PC-9 (cell line): ENCODE results near the gene TSPAN32. TPM values are rescaled to one million over a fixed set of nuclear protein-coding genes. Genes with fewer than 3 reads are reported as not detected.

Experiments used
- BruUV-seq: library from RNA; stranded (reverse); fragments of 400-500 nt; replicated peaks from 2 replicates; lab custom pipeline; 2021; lab: Mats Ljungman, UMichigan
- CTCF ChIA-PET: fragments of 300-600 bp; sonication (Branson Sonifier 250); formaldehyde crosslinking; loops from one replicate; lab custom pipeline; 2022; ENCODE audit warnings: antibody characterized with exemption; lab: Charles Lee
- POLR2A ChIA-PET: fragments of 300-600 bp; sonication (Branson Sonifier 250); formaldehyde crosslinking; loops from one replicate; lab custom pipeline; 2022; ENCODE audit warnings: antibody characterized with exemption; ENCODE audit not compliant: unreplicated experiment; lab: Charles Lee
- DNase-seq, 2 experiments: peaks; one replicate each; pipeline versions ENCODE4 v3.0.0 to v3.0.0-alpha.2; 2015 to 2022; ENCODE audit warnings: mixed read lengths in 1 of 2
- H2AFZ ChIP-seq: fragments of 200-600 bp; sonication (generic); 2 replicates; pipeline ENCODE4 v1.8.1; 2017; ENCODE audit warnings: antibody characterized with exemption
- H3F3A ChIP-seq: fragments of 200-600 bp; sonication (generic); 2 replicates; pipeline ENCODE4 v1.8.1; 2017; ENCODE audit warnings: antibody characterized with exemption, mild to moderate bottlenecking, low read depth; ENCODE audit not compliant: insufficient read depth
- H3K27ac ChIP-seq: fragments of 200-600 bp; sonication (generic); 2 replicates; pipeline ENCODE4 v1.6.1; 2016; ENCODE audit warnings: mixed run types
- H3K27me3 ChIP-seq: fragments of 200-600 bp; sonication (generic); 2 replicates; pipeline ENCODE4 v1.6.1; 2016; ENCODE audit warnings: low read depth, mixed run types; ENCODE audit not compliant: insufficient read depth
- H3K36me3 ChIP-seq: fragments of 200-600 bp; sonication (generic); 2 replicates; pipeline ENCODE4 v1.6.1; 2016; ENCODE audit warnings: low read depth, mixed run types
- H3K4me1 ChIP-seq: fragments of 200-600 bp; sonication (generic); replicated peaks from 2 replicates; pipeline ENCODE4 v1.6.1; 2016; ENCODE audit warnings: mixed run types; ENCODE audit not compliant: insufficient read depth
- H3K4me2 ChIP-seq: fragments of 200-600 bp; sonication (generic); 2 replicates; pipeline ENCODE4 v1.6.1; 2017; ENCODE audit warnings: mixed run types
- H3K4me3 ChIP-seq: fragments of 200-600 bp; sonication (generic); 2 replicates; pipeline ENCODE4 v1.6.1; 2016; ENCODE audit warnings: mixed run types
- H3K79me2 ChIP-seq: fragments of 200-600 bp; sonication (generic); 2 replicates; pipeline ENCODE4 v1.6.1; 2017; ENCODE audit warnings: low read depth, mixed run types
- H3K9me2 ChIP-seq: fragments of 200-600 bp; sonication (generic); 2 replicates; pipeline ENCODE4 v1.8.1; 2017; ENCODE audit warnings: mild to moderate bottlenecking; ENCODE audit not compliant: insufficient read depth
- H3K9me3 ChIP-seq: fragments of 200-600 bp; sonication (generic); 2 replicates; pipeline ENCODE4 v1.8.1; 2016; ENCODE audit warnings: low read depth; ENCODE audit not compliant: insufficient read depth
- H4K20me1 ChIP-seq: fragments of 200-600 bp; sonication (generic); 2 replicates; pipeline ENCODE4 v1.8.1; 2017; ENCODE audit not compliant: insufficient read depth
- CTCF ChIP-seq: fragments of 200-600 bp; sonication (generic); conservative IDR thresholded peaks from 2 replicates; pipeline ENCODE4 v1.6.1; 2017; ENCODE audit warnings: mixed run types, antibody characterized with exemption, mild to moderate bottlenecking, moderate library complexity
- EZH2 ChIP-seq: fragments of 200-600 bp; sonication (generic); IDR thresholded peaks from 2 replicates; pipeline ENCODE4 v1.8.0; 2017; ENCODE audit warnings: antibody characterized with exemption, low read depth
- intact Hi-C: fragments of 100-400 bp; cut with micrococcal nuclease; formaldehyde crosslinking; loops from one replicate; pipeline ENCODE4 v1.10.0; 2022; ENCODE audit not compliant: unreplicated experiment
- total RNA-seq: library from RNA; stranded (reverse); gene quantifications from 2 replicates; pipeline ENCODE4 v1.2.3, GENCODE V29; 2021

Gene TSPAN32
- total RNA-seq, 1 experiment from 2014 or later, result not detected

GRCh38 chr11:2269601-2270321, 32.1 kb upstream of the TSPAN32 start:
- H3K4me1 ChIP-seq, result 0 out of 2 replicates have a peak, but pooled peaks cover 6% of the 10 kb centered on the region
- H3K79me2 ChIP-seq, result no peaks in the 10 kb centered on the region
- no peak for DNase-seq
- TF ChIP-seq CTCF (no peak), EZH2 (no peak)
- H3K36me3 ChIP-seq, result no peaks in the 10 kb centered on the region
- H4K20me1 ChIP-seq, result no peaks in the 10 kb centered on the region
- intact Hi-C loops, result loop anchor here (2.0 kb wide), 1 partner anchor 67 kb away; no protein-coding TSS in a partner anchor
- ChIA-PET POLR2A (interaction anchor here (0.6 kb wide), 1 partner anchor 104 kb away, joined by 4 read pairs; no protein-coding TSS in a partner anchor), CTCF (no interaction called here)
- no peaks in the 10 kb centered on the region for H3K9me2 ChIP-seq
- H3F3A ChIP-seq, result peaks cover 7% of the 10 kb centered on the region
- H3K27me3 ChIP-seq, result no peaks in the 10 kb centered on the region
- peak overlapping the region; percentile 91 for H2AFZ ChIP-seq
- H3K9me3 ChIP-seq, result no peaks in the 10 kb centered on the region
- no peak overlapping the region for H3K27ac ChIP-seq
- BruUV-seq, result no TSS peak
- peak overlapping the region; percentile 56 for H3K4me3 ChIP-seq
- peak overlapping the region; percentile 75 for H3K4me2 ChIP-seq

DNA sequence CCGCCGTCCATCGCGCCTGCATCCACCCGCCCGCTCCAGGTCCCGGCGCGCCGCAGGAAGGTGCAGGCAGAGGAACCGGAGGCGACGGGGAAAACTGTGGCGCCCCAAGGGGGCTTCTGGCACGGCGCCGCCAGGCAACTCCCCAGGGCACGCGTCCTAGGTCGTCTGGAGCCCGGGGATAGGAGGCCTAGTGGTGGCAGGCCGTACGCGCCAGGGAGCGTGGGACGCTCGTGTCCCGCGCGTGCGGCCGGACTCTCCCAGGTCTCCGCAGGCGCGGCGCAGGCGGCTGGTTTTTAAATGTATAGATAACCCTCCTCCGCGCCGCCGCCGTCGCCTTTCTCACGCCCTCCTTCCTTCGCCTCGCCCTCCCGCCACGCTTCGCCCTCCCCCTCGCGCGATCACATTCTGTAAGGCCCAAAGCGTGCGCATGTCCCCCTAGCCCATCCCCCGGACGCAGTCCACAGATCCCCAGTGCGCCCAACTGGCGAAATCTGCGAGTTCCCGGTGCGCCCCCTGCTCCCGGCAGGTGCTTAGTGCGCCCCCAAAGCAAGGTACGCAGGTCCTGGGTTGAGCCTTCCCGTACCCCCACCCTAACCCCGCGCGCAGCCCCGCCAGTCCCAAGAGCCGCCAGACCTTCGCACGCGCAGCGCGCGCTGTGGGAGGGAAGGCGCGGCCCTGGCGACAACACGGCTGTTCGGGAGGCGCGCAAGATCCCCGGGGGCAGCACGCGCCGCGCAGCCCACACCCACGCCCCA, 31.3 kb upstream of the TSPAN32 start, which contains the start of gene ASCL2:
Gene ASCL2, minus strand, starts transcription at position 267 of the 755 bp plus-strand sequence. Its CDS starts 256 bp downstream, at position 11.
- Histone ChIP-seq H3K9me2 (no peaks in the 10 kb centered on the region), H3K4me1 (0 out of 2 replicates have a peak, but pooled peaks cover 6% of the 10 kb centered on the region), H2AFZ (peak within 1 kb of the TSS; percentile 91), H4K20me1 (no peaks in the 10 kb centered on the region), H3K79me2 (no peaks in the 10 kb centered on the region), H3K4me3 (peak within 1 kb of the TSS; percentile 56), H3K27me3 (no peaks in the 10 kb centered on the region), H3F3A (peaks cover 7% of the 10 kb centered on the region), H3K36me3 (no peaks in the 10 kb centered on the region), H3K27ac (no peak within 1 kb of the TSS), H3K4me2 (peak within 1 kb of the TSS; percentile 75), H3K9me3 (no peaks in the 10 kb centered on the region)
- BruUV-seq, result no TSS peak
- no peak for TF ChIP-seq EZH2
- TF ChIP-seq CTCF, result no peak
- ChIA-PET POLR2A (interaction anchor here (0.6 kb wide), 1 partner anchor 105 kb away, joined by 4 read pairs; no protein-coding TSS in a partner anchor), CTCF (no interaction called here)
- intact Hi-C loops, result no loop called here
- no peak for DNase-seq

GRCh38 chr11:2271077-2271326, 30.8 kb upstream of the TSPAN32 start:
- no peak overlapping the region for H3K4me3 ChIP-seq
- H3K9me2 ChIP-seq, result no peaks in the 10 kb centered on the region
- no peaks in the 10 kb centered on the region for H3K36me3 ChIP-seq
- no peak overlapping the region for H2AFZ ChIP-seq
- no peak for TF ChIP-seq CTCF
- TF ChIP-seq EZH2, result no peak
- H3K79me2 ChIP-seq, result no peaks in the 10 kb centered on the region
- no peak for DNase-seq
- no TSS peak for BruUV-seq
- H3K4me1 ChIP-seq, result 0 out of 2 replicates have a peak, but pooled peaks cover 6% of the 10 kb centered on the region
- H3K27me3 ChIP-seq, result no peaks in the 10 kb centered on the region
- H4K20me1 ChIP-seq, result no peaks in the 10 kb centered on the region
- ChIA-PET POLR2A (no interaction called here), CTCF (no interaction called here)
- intact Hi-C loops, result no loop called here
- peaks cover 7% of the 10 kb centered on the region for H3F3A ChIP-seq
- no peak overlapping the region for H3K4me2 ChIP-seq
- no peak overlapping the region for H3K27ac ChIP-seq
- no peaks in the 10 kb centered on the region for H3K9me3 ChIP-seq
